GM19468 (cell line): Measurements from ENCODE around the gene MACROD2.
"Not testable (repeated sequence)": the region's sequence is repeated elsewhere in the genome, so short reads cannot be mapped to it uniquely, and the experiment has no call there.

Source experiments
- ATAC-seq: cut with Tn5 transposase; IDR thresholded peaks from one replicate; pipeline ENCODE4 v1.9.1; 2021; ENCODE audit warnings: mild to moderate bottlenecking, moderate library complexity, moderate number of reproducible peaks; ENCODE audit not compliant: unreplicated experiment; ENCODE audit errors: extremely low read depth

The MACROD2 gene

GRCh38 chr20:14178528-14178927, 183.2 kb downstream of the MACROD2 start:
- no peak for ATAC-seq

GRCh38 chr20:14178952-14179351, 183.6 kb downstream of the MACROD2 start:
- no peak for ATAC-seq

GRCh38 chr20:14189794-14190402, 194.6 kb downstream of the MACROD2 start:
- ATAC-seq, result no peak

- no peak for ATAC-seq
These were observed 196.2 kb downstream of the MACROD2 start for GRCh38 chr20:14191559-14191958.

- no peak for ATAC-seq
These were observed 198.1 kb downstream of the MACROD2 start for GRCh38 chr20:14193443-14193842.

- ATAC-seq, result no peak
These were observed 198.6 kb downstream of the MACROD2 start for GRCh38 chr20:14193885-14194284.

GRCh38 chr20:14197097-14197496, 201.8 kb downstream of the MACROD2 start:
- ATAC-seq, result no peak

- ATAC-seq, result no peak
These were observed 203.1 kb downstream of the MACROD2 start for GRCh38 chr20:14198416-14198815.

- ATAC-seq, result no peak
These were observed 203.8 kb downstream of the MACROD2 start for GRCh38 chr20:14199111-14199510.

GRCh38 chr20:14203657-14204056, 208.3 kb downstream of the MACROD2 start:
- ATAC-seq, result no peak

GRCh38 chr20:14207591-14207990, 212.3 kb downstream of the MACROD2 start:
- ATAC-seq, result no peak

GRCh38 chr20:14208956-14209355, 213.6 kb downstream of the MACROD2 start:
- ATAC-seq, result no peak

GRCh38 chr20:14210146-14210545, 214.8 kb downstream of the MACROD2 start:
- ATAC-seq, result no peak

GRCh38 chr20:14214046-14214445, 218.7 kb downstream of the MACROD2 start:
- no peak for ATAC-seq

- ATAC-seq, result not testable (repeated sequence)
These were observed 220.6 kb downstream of the MACROD2 start for GRCh38 chr20:14215880-14216279.

GRCh38 chr20:14219801-14220461, 224.6 kb downstream of the MACROD2 start:
- ATAC-seq, result no peak

GRCh38 chr20:14220986-14221385, 225.7 kb downstream of the MACROD2 start:
- no peak for ATAC-seq

GRCh38 chr20:14223806-14224205, 228.5 kb downstream of the MACROD2 start:
- no peak for ATAC-seq

GRCh38 chr20:14226051-14227049, 231.0 kb downstream of the MACROD2 start:
- not testable (repeated sequence) for ATAC-seq

- ATAC-seq, result no peak
These were observed 237.3 kb downstream of the MACROD2 start for GRCh38 chr20:14232650-14233049.
